Effector memory CD4-positive, alpha-beta T cell (primary cell): ENCODE measurements around the gene POPDC2.

Experiments used
- DNase-seq, 3 donors: peaks; one replicate each; pipeline ENCODE4 v3.0.0-alpha.2; 2020
- H3K27ac ChIP-seq: 2 replicates; pipeline ENCODE4 v1.7.0; 2013; ENCODE audit warnings: mild to moderate bottlenecking, low read length, moderate library complexity; ENCODE audit not compliant: insufficient read depth, poor library complexity, severe bottlenecking
- H3K27me3 ChIP-seq: replicated peaks from 2 replicates; pipeline ENCODE4 v1.7.0; 2013; ENCODE audit warnings: mild to moderate bottlenecking, low read length; ENCODE audit not compliant: insufficient read depth, control insufficient read depth, poor library complexity, severe bottlenecking
- H3K36me3 ChIP-seq: 2 replicates; pipeline ENCODE4 v1.7.0; 2013; ENCODE audit warnings: mild to moderate bottlenecking, low read length, moderate library complexity; ENCODE audit not compliant: control insufficient read depth, insufficient read depth
- H3K4me1 ChIP-seq: 2 replicates; pipeline ENCODE4 v1.7.0; 2013; ENCODE audit warnings: low read length, mild to moderate bottlenecking; ENCODE audit not compliant: control insufficient read depth, insufficient read depth, poor library complexity, severe bottlenecking
- H3K4me3 ChIP-seq: 2 replicates; pipeline ENCODE4 v1.7.0; 2013; ENCODE audit warnings: low read length, low read depth, mild to moderate bottlenecking; ENCODE audit not compliant: insufficient read depth, poor library complexity, severe bottlenecking
- H3K9me3 ChIP-seq: 2 replicates; pipeline ENCODE4 v1.7.0; 2013; ENCODE audit warnings: mild to moderate bottlenecking, low read length, moderate library complexity; ENCODE audit not compliant: control insufficient read depth

POPDC2 gene

DNA sequence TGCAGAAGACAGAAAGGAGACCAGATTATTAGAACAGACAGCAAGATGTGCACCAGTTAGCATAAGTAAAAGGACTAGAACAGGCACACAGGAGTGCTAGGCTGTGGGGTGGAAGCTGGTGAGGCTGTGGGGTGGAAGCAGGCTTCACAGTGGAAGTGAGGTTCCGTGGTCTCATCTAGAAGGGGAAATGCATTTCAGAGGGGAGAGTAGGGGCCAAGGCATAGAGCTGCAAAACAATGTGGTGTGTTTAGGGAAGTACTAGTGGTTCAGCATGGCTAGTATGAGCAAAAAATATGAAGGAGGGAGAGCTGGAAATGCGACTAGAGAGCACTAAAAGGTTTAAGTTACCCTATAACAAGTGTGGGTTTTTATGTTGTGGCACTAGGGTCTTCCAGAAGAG is 6.5 kb downstream of the POPDC2 start:
- Histone ChIP-seq H3K4me3 (no peak overlapping the region), H3K27ac (no peak overlapping the region), H3K36me3 (peaks cover 4% of the 10 kb centered on the region), H3K27me3 (no peaks in the 10 kb centered on the region), H3K4me1 (no peaks in the 10 kb centered on the region), H3K9me3 (no peaks in the 10 kb centered on the region)
- no peak for DNase-seq

DNA sequence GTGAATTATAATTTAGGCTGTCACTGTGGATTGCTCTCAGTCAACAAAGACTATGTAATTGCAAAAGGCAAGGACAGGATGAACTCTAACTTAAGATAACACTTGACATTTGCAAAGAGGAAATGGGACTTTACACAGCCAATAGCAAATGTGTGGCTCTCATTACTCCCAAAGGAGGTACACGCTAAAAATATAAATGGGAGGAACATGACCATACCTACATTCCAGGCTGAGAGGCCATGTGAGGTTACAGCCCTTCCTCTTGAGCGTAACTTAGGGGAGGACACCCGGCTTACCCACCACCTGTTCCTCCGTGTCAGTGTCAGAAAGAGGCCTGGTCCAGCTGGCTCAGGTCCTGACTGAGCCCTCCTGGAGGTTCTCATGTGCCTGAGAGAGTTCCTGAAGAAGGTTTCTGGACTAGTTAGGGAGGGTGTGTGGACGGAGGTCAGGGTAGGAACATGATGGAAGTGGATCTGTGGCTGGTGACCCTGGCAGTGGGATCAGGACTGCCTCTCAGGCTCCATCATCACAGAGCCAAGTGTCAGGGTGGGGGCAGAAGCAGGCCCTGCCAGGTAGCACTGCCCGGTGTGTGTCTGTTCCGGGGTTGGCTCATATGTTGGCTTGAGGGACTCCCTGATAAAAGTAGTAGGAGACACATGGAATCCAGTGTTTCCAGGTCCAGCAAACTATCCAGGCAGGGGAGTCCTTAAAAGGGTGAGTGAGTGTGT is 7.9 kb downstream of the POPDC2 start:
- Histone ChIP-seq H3K36me3 (peaks cover 4% of the 10 kb centered on the region), H3K4me1 (no peaks in the 10 kb centered on the region), H3K27ac (no peak overlapping the region), H3K9me3 (no peaks in the 10 kb centered on the region), H3K27me3 (no peaks in the 10 kb centered on the region), H3K4me3 (no peak overlapping the region)
- DNase-seq, result no peak

DNA sequence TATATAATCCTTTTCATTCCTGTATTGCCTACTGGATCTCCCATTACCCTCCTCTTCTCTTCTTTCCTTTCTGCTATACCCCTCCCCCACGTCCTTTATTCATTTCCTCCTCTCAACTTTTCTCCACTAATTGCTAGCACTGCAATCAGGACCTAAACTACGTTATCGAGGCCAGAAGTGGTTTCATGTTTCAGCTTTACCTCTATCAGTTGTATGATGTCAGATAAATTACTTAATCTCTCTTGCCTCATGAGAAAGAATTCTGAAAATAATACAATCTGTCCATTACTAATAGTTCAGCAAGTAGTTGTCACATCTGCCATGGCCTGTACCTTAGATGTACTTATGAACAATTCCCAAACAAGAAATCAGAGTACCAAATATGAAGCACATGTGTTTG is 10.6 kb downstream of the POPDC2 start:
- Histone ChIP-seq H3K27me3 (no peaks in the 10 kb centered on the region), H3K9me3 (no peaks in the 10 kb centered on the region), H3K27ac (no peak overlapping the region), H3K4me1 (no peaks in the 10 kb centered on the region), H3K4me3 (no peak overlapping the region), H3K36me3 (no peaks in the 10 kb centered on the region)
- DNase-seq, result no peak

GRCh38 chr3:119647843-119648575 is 12.4 kb downstream of the POPDC2 start:
- H3K4me1 ChIP-seq, result no peaks in the 10 kb centered on the region
- DNase-seq, result no peak
- H3K27ac ChIP-seq, result no peak overlapping the region
- no peaks in the 10 kb centered on the region for H3K27me3 ChIP-seq
- H3K9me3 ChIP-seq, result no peaks in the 10 kb centered on the region
- H3K4me3 ChIP-seq, result no peak overlapping the region
- H3K36me3 ChIP-seq, result no peaks in the 10 kb centered on the region

- H3K27me3 ChIP-seq, result no peaks in the 10 kb centered on the region
- no peak overlapping the region for H3K4me3 ChIP-seq
- H3K27ac ChIP-seq, result no peak overlapping the region
- no peaks in the 10 kb centered on the region for H3K9me3 ChIP-seq
- DNase-seq, result no peak
- no peaks in the 10 kb centered on the region for H3K4me1 ChIP-seq
- H3K36me3 ChIP-seq, result peaks cover under 1% of the 10 kb centered on the region
Measured at GRCh38 chr3:119647171-119647570, 13.2 kb downstream of the POPDC2 start.

GRCh38 chr3:119645813-119646212 is 14.6 kb downstream of the POPDC2 start:
- H3K36me3 ChIP-seq, result peaks cover 4% of the 10 kb centered on the region

GRCh38 chr3:119644481-119644880 is 15.9 kb downstream of the POPDC2 start:
- H3K4me1 ChIP-seq, result no peaks in the 10 kb centered on the region
- no peaks in the 10 kb centered on the region for H3K27me3 ChIP-seq
- H3K27ac ChIP-seq, result no peak overlapping the region
- H3K4me3 ChIP-seq, result no peak overlapping the region
- H3K36me3 ChIP-seq, result peaks cover 4% of the 10 kb centered on the region
- no peak for DNase-seq
- no peaks in the 10 kb centered on the region for H3K9me3 ChIP-seq

More at GRCh38 chr3:119645813-119646212, 14.6 kb downstream of the POPDC2 start:
- Histone ChIP-seq H3K4me3 (no peak overlapping the region), H3K27me3 (no peaks in the 10 kb centered on the region), H3K27ac (no peak overlapping the region), H3K4me1 (no peaks in the 10 kb centered on the region), H3K9me3 (no peaks in the 10 kb centered on the region)
- DNase-seq, result no peak

GRCh38 chr3:119643528-119643927 is 16.9 kb downstream of the POPDC2 start:
- no peak for DNase-seq
- H3K27ac ChIP-seq, result no peak overlapping the region

GRCh38 chr3:119642746-119643473 is 17.5 kb downstream of the POPDC2 start:
- no peak for DNase-seq
- H3K9me3 ChIP-seq, result no peaks in the 10 kb centered on the region
- peaks cover 4% of the 10 kb centered on the region for H3K36me3 ChIP-seq
- no peaks in the 10 kb centered on the region for H3K27me3 ChIP-seq
- H3K27ac ChIP-seq, result no peak overlapping the region
- no peaks in the 10 kb centered on the region for H3K4me1 ChIP-seq
- H3K4me3 ChIP-seq, result no peak overlapping the region

More at GRCh38 chr3:119643528-119643927, 16.9 kb downstream of the POPDC2 start:
- Histone ChIP-seq H3K4me1 (no peaks in the 10 kb centered on the region), H3K36me3 (peaks cover 4% of the 10 kb centered on the region), H3K4me3 (no peak overlapping the region), H3K9me3 (no peaks in the 10 kb centered on the region), H3K27me3 (no peaks in the 10 kb centered on the region)

- H3K9me3 ChIP-seq, result no peaks in the 10 kb centered on the region
- no peaks in the 10 kb centered on the region for H3K4me1 ChIP-seq
- peaks cover 4% of the 10 kb centered on the region for H3K36me3 ChIP-seq
- no peak for DNase-seq
- no peaks in the 10 kb centered on the region for H3K27me3 ChIP-seq
- no peak overlapping the region for H3K4me3 ChIP-seq
- no peak overlapping the region for H3K27ac ChIP-seq
Measured at GRCh38 chr3:119641416-119641815, 19.0 kb downstream of the POPDC2 start.
